ENCODE measurements around the gene C1QL4.

GRCh38 chr12:49342914-49343731, 6.1 kb upstream of the C1QL4 start:
- TF ChIP-seq CTCF (IDR thresholded peaks at IDR 0.05) (no peak), POLR2A (IDR thresholded peaks at IDR 0.05) (no peak)
